ENCODE data around the gene TENM4. TPM values are rescaled to one million over a fixed set of nuclear protein-coding genes. Genes with fewer than 3 reads are reported as not detected.

TENM4 gene
- total and polyA plus RNA-seq, 11 donors = 0.08 to 6.4 (median 1.0) TPM

DNA sequence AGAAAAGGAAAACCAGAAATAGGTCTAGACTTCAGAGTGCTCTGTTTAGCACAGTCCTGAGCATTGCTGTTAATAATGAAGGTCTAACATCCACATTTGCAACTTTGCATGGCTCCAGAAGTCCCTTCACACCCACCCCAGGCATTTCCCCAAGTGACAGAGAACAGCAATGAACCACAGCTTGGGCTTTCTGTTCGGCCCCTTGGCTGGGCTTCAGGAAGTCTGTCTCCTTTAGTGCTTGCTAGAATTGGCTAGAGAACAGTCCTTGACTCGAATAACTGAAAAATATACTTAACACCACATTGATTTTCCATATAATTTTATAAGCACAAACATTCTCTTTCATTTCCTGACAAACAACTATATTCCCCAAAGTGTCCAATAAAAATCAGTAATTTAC lies 29.3 kb upstream of the TENM4 start:
- no peak for ATAC-seq
- H3K4me1 ChIP-seq = no peaks in the 10 kb centered on the region
- 45 to 62% (median 54%) methylated on average over 2 of the region's 2 CpGs for WGBS, 4 donors
- H3K36me3 ChIP-seq = no peaks in the 10 kb centered on the region
- H3K27me3 ChIP-seq = no peaks in the 10 kb centered on the region
- TF ChIP-seq, protein P1, sequence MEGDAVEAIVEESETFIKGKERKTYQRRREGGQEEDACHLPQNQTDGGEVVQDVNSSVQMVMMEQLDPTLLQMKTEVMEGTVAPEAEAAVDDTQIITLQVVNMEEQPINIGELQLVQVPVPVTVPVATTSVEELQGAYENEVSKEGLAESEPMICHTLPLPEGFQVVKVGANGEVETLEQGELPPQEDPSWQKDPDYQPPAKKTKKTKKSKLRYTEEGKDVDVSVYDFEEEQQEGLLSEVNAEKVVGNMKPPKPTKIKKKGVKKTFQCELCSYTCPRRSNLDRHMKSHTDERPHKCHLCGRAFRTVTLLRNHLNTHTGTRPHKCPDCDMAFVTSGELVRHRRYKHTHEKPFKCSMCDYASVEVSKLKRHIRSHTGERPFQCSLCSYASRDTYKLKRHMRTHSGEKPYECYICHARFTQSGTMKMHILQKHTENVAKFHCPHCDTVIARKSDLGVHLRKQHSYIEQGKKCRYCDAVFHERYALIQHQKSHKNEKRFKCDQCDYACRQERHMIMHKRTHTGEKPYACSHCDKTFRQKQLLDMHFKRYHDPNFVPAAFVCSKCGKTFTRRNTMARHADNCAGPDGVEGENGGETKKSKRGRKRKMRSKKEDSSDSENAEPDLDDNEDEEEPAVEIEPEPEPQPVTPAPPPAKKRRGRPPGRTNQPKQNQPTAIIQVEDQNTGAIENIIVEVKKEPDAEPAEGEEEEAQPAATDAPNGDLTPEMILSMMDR (IDR thresholded peaks at IDR 0.05) = no peak
- no peak for TF ChIP-seq POLR2A (IDR thresholded peaks at IDR 0.05)
- no peak overlapping the region for H3K4me3 ChIP-seq
- H3K9me3 ChIP-seq = no peaks in the 10 kb centered on the region
- DNase-seq = no peak
- intact Hi-C loops (cut with DNase I) = no loop called here
- no peak overlapping the region for H3K27ac ChIP-seq

DNA sequence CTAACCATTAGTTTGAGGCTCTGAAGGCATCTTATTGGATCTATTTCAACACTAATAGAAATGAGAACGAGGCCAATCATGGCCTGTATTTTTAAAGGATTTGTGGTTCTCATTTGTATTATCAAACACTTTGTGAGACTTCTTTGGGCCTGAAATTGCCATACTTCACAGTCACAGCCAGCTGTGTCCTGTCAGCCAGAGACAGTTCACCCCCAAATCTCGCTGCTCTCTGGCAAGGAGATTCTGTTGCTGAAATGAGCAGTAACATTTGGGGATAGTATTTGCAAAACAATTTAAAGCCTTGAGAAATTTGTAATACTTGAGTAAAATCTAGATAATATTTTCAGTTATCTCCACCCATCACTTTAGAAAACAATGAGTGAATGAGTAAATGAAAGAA lies 26.9 kb upstream of the TENM4 start:
- ATAC-seq (no peak), DNase-seq (no peak)
- no peaks in the 10 kb centered on the region for H3K4me1 ChIP-seq
- 49 to 68% (median 57%) methylated on average over 2 of the region's 2 CpGs for WGBS, 4 donors
- H3K36me3 ChIP-seq = no peaks in the 10 kb centered on the region
- intact Hi-C loops (cut with DNase I) = no loop called here
- no peak for TF ChIP-seq POLR2A (IDR thresholded peaks at IDR 0.05)
- TF ChIP-seq, protein P1 (IDR thresholded peaks at IDR 0.05) = no peak
- H3K9me3 ChIP-seq = no peaks in the 10 kb centered on the region
- H3K27ac ChIP-seq = no peak overlapping the region
- H3K27me3 ChIP-seq = peaks cover 0 to 5% (median 0%) of the 10 kb centered on the region in 9 donors
- no peak overlapping the region for H3K4me3 ChIP-seq

DNA sequence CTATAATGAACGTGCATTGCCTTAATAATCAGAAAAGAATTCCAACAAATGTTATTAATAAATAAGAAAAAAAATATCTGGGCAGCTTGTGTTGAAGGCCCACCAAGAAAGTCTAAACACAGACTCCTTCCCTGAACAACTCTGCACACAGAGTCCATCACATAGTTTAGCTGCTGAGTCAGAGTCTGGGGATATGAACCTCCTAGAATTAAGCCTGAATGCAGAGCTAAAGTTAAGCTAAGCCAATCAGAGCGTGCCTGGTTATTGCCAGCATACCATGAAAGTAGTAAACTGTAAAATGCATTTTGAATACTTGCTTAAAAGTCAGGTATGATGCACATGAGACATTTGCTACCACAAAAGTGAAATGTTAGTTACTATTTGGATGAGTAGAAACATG lies 25.6 kb upstream of the TENM4 start:
- Histone ChIP-seq H3K9me3 (no peaks in the 10 kb centered on the region), H3K36me3 (no peaks in the 10 kb centered on the region), H3K4me3 (no peak overlapping the region), H3K27ac (no peak overlapping the region), H3K27me3 (peaks cover 0 to 5% (median 0%) of the 10 kb centered on the region in 9 donors), H3K4me1 (no peaks in the 10 kb centered on the region)
- intact Hi-C loops (cut with DNase I) = no loop called here
- DNase-seq = no peak
- 49 to 59% (median 52%) methylated on average over 2 of the region's 2 CpGs for WGBS, 4 donors
- no peak for TF ChIP-seq POLR2A (IDR thresholded peaks at IDR 0.05)
- TF ChIP-seq, protein P1 (IDR thresholded peaks at IDR 0.05) = no peak
- ATAC-seq = no peak

GRCh38 chr11:79465160-79465559 lies 24.3 kb upstream of the TENM4 start:
- Histone ChIP-seq H3K4me1 (no peaks in the 10 kb centered on the region), H3K9me3 (no peaks in the 10 kb centered on the region), H3K27me3 (peaks cover 0 to 5% (median 0%) of the 10 kb centered on the region in 9 donors), H3K27ac (no peak overlapping the region), H3K36me3 (no peaks in the 10 kb centered on the region), H3K4me3 (no peak overlapping the region)
- ATAC-seq = no peak
- no peak for TF ChIP-seq POLR2A (IDR thresholded peaks at IDR 0.05)
- DNase-seq = no peak
- WGBS, 4 donors = 92 to 94% (median 93%) methylated on average over 2 of the region's 2 CpGs
- intact Hi-C loops (cut with DNase I) = no loop called here

Data from heart left ventricle (tissue), 16 donors.